HepG2 (cell line): ENCODE data around the gene TOPORS. TPM values are rescaled to one million over a fixed set of nuclear protein-coding genes. Genes with fewer than 3 reads are reported as not detected.

Experiments used
- ATAC-seq: fragments of 200-7000 bp; cut with Tn5 transposase; 3 replicates; pipeline ENCODE4 v1.9.1; 2020; ENCODE audit warnings: mild to moderate bottlenecking, moderate library complexity
- BruUV-seq: library from RNA; stranded (reverse); fragments of 400-500 nt; replicated peaks from 2 replicates; lab custom pipeline; 2021; lab: Mats Ljungman, UMichigan
- CTCF ChIA-PET: fragments of 300-600 bp; formaldehyde crosslinking; extraction: SDS; loops from one replicate; lab custom pipeline; 2021; ENCODE audit warnings: low total read pairs, inconsistent platforms, low intra/inter-chr PET ratio; lab: Yijun Ruan, JAX
- POLR2A ChIA-PET: fragments of 350-600 bp; sonication (Branson Sonifier 250); formaldehyde crosslinking; loops from one replicate; lab custom pipeline; 2020; ENCODE audit warnings: antibody characterized with exemption, inconsistent platforms; lab: Yijun Ruan, JAX
- DNase-seq: peaks from one replicate; pipeline ENCODE4 v3.0.0-alpha.2; 2015; ENCODE audit warnings: low spot score
- FAIRE-seq: peaks from 3 replicates; lab custom pipeline; 2011; peaks lifted over from hg19 to GRCh38; lab: Jason Lieb, UNC
- H2AFZ ChIP-seq: one replicate; pipeline ENCODE4 v1.6.1; 2011; ENCODE audit warnings: low read length, inconsistent platforms
- H3K27ac ChIP-seq: fragments of 300-600 bp; 3 replicates; pipeline ENCODE4 v1.8.0; 2011; ENCODE audit warnings: mixed run types, mild to moderate bottlenecking, mixed read lengths, low read length, inconsistent platforms; ENCODE audit not compliant: insufficient read depth; ENCODE audit errors: extremely low read length
- H3K27me3 ChIP-seq, 2 experiments: fragments of 200-600 bp in 1 of 2; 2 replicates in 1 of 2; 3 replicates in 1 of 2; pipeline versions ENCODE4 v1.6.0 to v1.8.0; 2011; ENCODE audit warnings: low read length in 2 of 2, mild to moderate bottlenecking in 2 of 2, moderate library complexity in 2 of 2, inconsistent platforms in 1 of 2; ENCODE audit not compliant: insufficient read depth in 2 of 2, control insufficient read depth in 1 of 2
- H3K36me3 ChIP-seq, 2 experiments: fragments of 200-600 bp in 1 of 2; replicated peaks in 1 of 2; 2 replicates in 1 of 2; 3 replicates in 1 of 2; pipeline versions ENCODE4 v1.5.1 to v1.8.0; 2011; ENCODE audit warnings: low read length in 2 of 2, inconsistent platforms in 1 of 2; ENCODE audit not compliant: insufficient read depth in 2 of 2, control insufficient read depth in 1 of 2
- H3K4me1 ChIP-seq: 2 replicates; pipeline ENCODE4 v1.5.1; 2012; ENCODE audit warnings: low read length, inconsistent platforms; ENCODE audit not compliant: insufficient read depth
- H3K4me2 ChIP-seq: 2 replicates; pipeline ENCODE4 v1.6.0; 2011; ENCODE audit warnings: low read depth, low read length, inconsistent platforms
- H3K4me3 ChIP-seq, 3 experiments: fragments of 200-600 bp in 1 of 3; sonication (generic), shearing (Covaris generic) in 1 of 3; replicated peaks in 1 of 3; 2 replicates each; pipeline ENCODE4 v1.5.1; 2011 to 2016; ENCODE audit warnings: low read length in 3 of 3, inconsistent platforms in 2 of 3, low read depth in 2 of 3, mild to moderate bottlenecking in 2 of 3, control low read depth in 1 of 3, mixed read lengths in 1 of 3; ENCODE audit not compliant: insufficient read depth in 1 of 3
- H3K79me2 ChIP-seq: one replicate; pipeline ENCODE4 v1.6.1; 2011; ENCODE audit warnings: low read length, inconsistent platforms; ENCODE audit not compliant: insufficient read depth
- H3K9ac ChIP-seq: 2 replicates; pipeline ENCODE4 v1.6.0; 2011; ENCODE audit warnings: mild to moderate bottlenecking, low read depth, low read length, inconsistent platforms; ENCODE audit not compliant: insufficient read depth
- H3K9me3 ChIP-seq: 2 replicates; pipeline ENCODE4 v1.5.1; 2012; ENCODE audit warnings: mild to moderate bottlenecking, low read length
- H4K20me1 ChIP-seq: 2 replicates; pipeline ENCODE4 v1.6.0; 2011; ENCODE audit warnings: inconsistent platforms, mild to moderate bottlenecking, low read length, moderate library complexity; ENCODE audit not compliant: insufficient read depth
- ATM ChIP-seq: fragments of 450-650 bp; IDR thresholded peaks from 2 replicates; pipeline ENCODE4 v1.7.1; 2017; ENCODE audit warnings: mild to moderate bottlenecking, borderline replicate concordance
- ATRX ChIP-seq: sonication (generic); formaldehyde crosslinking; IDR thresholded peaks from 2 replicates; pipeline ENCODE4 v1.4.0; 2020; ENCODE audit warnings: missing genetic modification reagents, borderline replicate concordance
- FOXO1 ChIP-seq: sonication (generic); formaldehyde crosslinking; IDR thresholded peaks from 2 replicates; pipeline ENCODE4 v1.4.0; 2020; ENCODE audit warnings: missing genetic modification reagents
- GFI1 ChIP-seq: sonication (generic); formaldehyde crosslinking; IDR thresholded peaks from 2 replicates; pipeline ENCODE4 v1.5.0; 2020; ENCODE audit warnings: missing genetic modification reagents, mild to moderate bottlenecking, borderline replicate concordance
- HNRNPH1 ChIP-seq: fragments of 200-400 bp; formaldehyde crosslinking; optimal IDR thresholded peaks from 2 replicates; pipeline ENCODE3; 2017; ENCODE audit warnings: mild to moderate bottlenecking, low read depth, low read length
- ISL2 ChIP-seq: sonication (generic); formaldehyde crosslinking; IDR thresholded peaks from 2 replicates; pipeline ENCODE4 v1.5.0; 2020; ENCODE audit warnings: missing genetic modification reagents
- JARID2 ChIP-seq: sonication (generic); formaldehyde crosslinking; IDR thresholded peaks from 2 replicates; pipeline ENCODE4 v1.8.1; 2023; ENCODE audit warnings: missing genetic modification reagents, inconsistent platforms; ENCODE audit not compliant: insufficient replicate concordance
- LBX2 ChIP-seq: sonication (generic); formaldehyde crosslinking; IDR thresholded peaks from 2 replicates; pipeline ENCODE4 v1.5.0; 2020; ENCODE audit warnings: missing genetic modification reagents, mild to moderate bottlenecking, borderline replicate concordance
- MIER3 ChIP-seq: IDR thresholded peaks from 2 replicates; pipeline ENCODE4 v1.6.1; 2016; ENCODE audit warnings: missing compliant biosample characterization, borderline replicate concordance
- NFE2L2 ChIP-seq: fragments of 150-350 bp; IDR thresholded peaks from 2 replicates; pipeline ENCODE4 v1.6.1; 2014; ENCODE audit warnings: low read length
- RAD21 ChIP-seq: fragments of 450-650 bp; formaldehyde crosslinking; IDR thresholded peaks from 2 replicates; pipeline ENCODE4 v1.5.0; 2020; ENCODE audit warnings: mild to moderate bottlenecking
- SIN3A ChIP-seq: IDR thresholded peaks from 2 replicates; pipeline ENCODE4 v1.6.1; 2011; ENCODE audit warnings: low read depth, mild to moderate bottlenecking, control low read depth, low read length, borderline replicate concordance
- STAG1 ChIP-seq: sonication (generic); formaldehyde crosslinking; IDR thresholded peaks from 2 replicates; pipeline ENCODE4 v1.4.0; 2020; ENCODE audit warnings: missing genetic modification reagents
- ZFX ChIP-seq: sonication (generic); formaldehyde crosslinking; IDR thresholded peaks from 2 replicates; pipeline ENCODE4 v1.4.0; 2020; ENCODE audit warnings: mild to moderate bottlenecking, low read depth, missing genetic modification reagents, moderate library complexity
- ZNF160 ChIP-seq: sonication (generic); formaldehyde crosslinking; IDR thresholded peaks from 2 replicates; pipeline ENCODE4 v1.8.0; 2022; ENCODE audit warnings: mild to moderate bottlenecking, inconsistent platforms, missing genetic modification reagents
- ZNF296 ChIP-seq: sonication (generic); formaldehyde crosslinking; conservative IDR thresholded peaks from 2 replicates; pipeline ENCODE4 v1.5.0; 2020; ENCODE audit warnings: mild to moderate bottlenecking, missing genetic modification reagents
- ZNF34 ChIP-seq: sonication (generic); formaldehyde crosslinking; IDR thresholded peaks from 2 replicates; pipeline ENCODE4 v1.4.0; 2020; ENCODE audit warnings: mild to moderate bottlenecking, missing genetic modification reagents, borderline replicate concordance
- ZNF343 ChIP-seq: sonication (generic); formaldehyde crosslinking; IDR thresholded peaks from 2 replicates; pipeline ENCODE4 v1.4.0; 2020; ENCODE audit warnings: mild to moderate bottlenecking, missing genetic modification reagents
- ZNF556 ChIP-seq: sonication (generic); formaldehyde crosslinking; IDR thresholded peaks from 2 replicates; pipeline ENCODE4 v1.4.0; 2020; ENCODE audit warnings: mild to moderate bottlenecking, missing genetic modification reagents, borderline replicate concordance
- ZNF761 ChIP-seq: sonication (generic); formaldehyde crosslinking; conservative IDR thresholded peaks from 2 replicates; pipeline ENCODE4 v1.4.0; 2020; ENCODE audit warnings: mild to moderate bottlenecking, missing genetic modification reagents
- WGBS: methylation state at CpG from one replicate; pipeline ENCODE4 v1.1.6; 2017; ENCODE audit warnings: low lambda C conversion rate; 5-methylcytosine and 5-hydroxymethylcytosine counted together
- in situ Hi-C: cut with HindIII; loops from 2 replicates; pipeline ENCODE4 v1.10.0; 2017; ENCODE audit warnings: low pct_unique_long_range_greater_than_20kb; ENCODE audit not compliant: extremely low pct_ligation_motif_present
- intact Hi-C: fragments of 100-400 bp; cut with micrococcal nuclease; formaldehyde crosslinking; loops from one replicate; pipeline ENCODE4 v1.10.0; 2022; ENCODE audit not compliant: unreplicated experiment
- polyA plus RNA-seq, 8 experiments: library from polyadenylated mRNA; depleted of rRNA in 3 of 8; stranded (reverse) in 7 of 8; unstranded in 1 of 8; fragments of >200 nt; fragmentation: Illumina TruSeq in 4 of 8; extraction: Trizol in 4 of 8; gene quantifications; 2 replicates each; pipeline versions ENCODE4 v1.2.1 to v1.2.3, GENCODE V29; 2011 to 2016; ENCODE audit warnings: low read depth in 4 of 8, missing spikeins in 1 of 8, mixed read lengths in 1 of 8; ENCODE audit not compliant: insufficient read depth in 1 of 8
- total RNA-seq, 5 experiments: library from RNA; depleted of rRNA; stranded (reverse); fragments of >200 nt; fragmentation: Illumina TruSeq; extraction: Trizol; gene quantifications; 2 replicates each; pipeline ENCODE4 v1.2.3, GENCODE V29; 2016; ENCODE audit warnings: low read depth in 1 of 5

Gene TOPORS
- total and polyA plus RNA-seq, 2 of the 13 experiments (the other 11 are each of a cell fraction or from before 2014, with no cell fraction given): 6.8 to 19.6 TPM

DNA sequence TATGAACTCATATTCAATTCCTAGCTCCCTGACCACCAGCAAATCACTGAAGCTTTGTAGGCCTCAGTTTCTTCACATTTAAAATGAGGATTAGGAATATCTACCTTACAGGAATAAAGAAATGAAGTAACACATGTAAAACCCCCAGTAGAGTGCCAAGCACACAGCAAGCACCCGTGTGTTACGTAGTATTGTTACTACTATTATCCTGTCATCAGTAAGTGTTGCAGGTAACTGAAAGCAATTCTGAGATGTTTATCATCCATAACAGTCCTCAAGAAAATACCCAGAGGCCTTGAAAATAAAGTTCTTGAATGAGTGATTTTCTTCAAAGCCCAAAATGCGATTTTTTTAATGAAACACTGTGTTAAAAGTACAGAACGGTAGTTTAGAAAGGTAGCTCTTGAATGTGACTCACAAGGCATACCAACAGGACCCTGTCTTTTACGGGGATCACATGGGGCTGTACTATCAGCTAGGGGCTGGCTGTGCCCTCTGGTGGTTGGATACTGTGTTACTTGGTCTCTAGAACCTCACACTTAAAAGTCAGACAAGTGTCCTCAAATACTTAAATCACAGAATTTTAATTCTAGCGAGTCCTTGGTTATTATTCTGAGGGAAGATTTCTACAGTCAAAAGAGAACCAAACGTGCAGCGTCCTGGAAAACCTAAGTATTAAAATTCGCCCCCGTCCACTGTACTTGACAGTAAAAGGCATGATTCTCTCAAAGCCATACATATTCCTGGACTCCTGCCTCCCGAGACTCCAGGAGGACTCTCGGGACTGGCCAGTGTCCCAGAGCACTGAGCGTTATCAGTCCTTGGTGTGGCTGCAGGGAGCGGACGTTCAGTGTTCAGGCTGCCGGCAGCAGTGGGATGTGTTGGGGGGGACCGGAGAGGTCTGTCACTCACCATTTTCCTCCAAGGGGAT lies 19.8 kb upstream of the TOPORS start (continued):
- TF ChIP-seq STAG1 (peak; percentile 69), RAD21 (CRISPR knock-in tag) (peak; percentile 26; the same call in 1 of the 2 replicates), ISL2 (CRISPR knock-in tag) (no peak), MIER3 (CRISPR knock-in tag) (no peak), ZFX (CRISPR knock-in tag) (no peak), SIN3A (peak; percentile 62), ZNF296 (CRISPR knock-in tag) (no peak), NFE2L2 (no peak), FOXO1 (CRISPR knock-in tag) (no peak), ATRX (CRISPR knock-in tag) (no peak), ZNF761 (CRISPR knock-in tag) (no peak), ZNF34 (CRISPR knock-in tag) (no peak), ZNF343 (CRISPR knock-in tag) (no peak), JARID2 (CRISPR knock-in tag) (no peak)

DNA sequence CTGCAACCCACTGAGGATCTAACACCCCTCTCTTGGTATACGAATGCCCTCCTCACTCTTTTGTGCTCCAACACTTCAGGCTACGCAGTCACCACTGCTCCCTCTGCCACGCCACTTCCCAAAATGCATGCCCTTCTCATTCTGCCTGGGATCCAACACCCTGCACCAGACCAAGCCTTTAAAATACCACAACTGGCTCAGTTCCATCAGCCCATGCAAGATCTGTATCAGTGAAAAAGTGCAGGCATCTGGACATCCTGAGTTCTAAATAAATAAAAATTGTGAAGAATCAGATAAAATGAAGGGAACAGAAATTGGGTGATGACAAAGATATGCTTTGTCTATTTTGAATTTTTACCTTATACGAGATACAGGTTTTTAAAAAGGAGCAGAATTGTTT lies 17.9 kb upstream of the TOPORS start:
- H2AFZ ChIP-seq: no peak overlapping the region
- WGBS: 98% methylated on average over 4 of the region's 4 CpGs
- H3K27ac ChIP-seq: no peak overlapping the region
- H3K4me1 ChIP-seq: peaks cover 24% of the 10 kb centered on the region
- intact Hi-C loops: no loop called here
- H3K4me2 ChIP-seq: no peak overlapping the region
- H3K9me3 ChIP-seq: no peaks in the 10 kb centered on the region
- H3K36me3 ChIP-seq: peaks cover 7 to 34% of the 10 kb centered on the region in 2 experiments; a peak in 4 of 5 replicates
- ChIA-PET POLR2A (no interaction called here), CTCF (interaction anchor here (1.2 kb wide), 1 partner anchor 191 kb away, joined by 4 read pairs; no protein-coding TSS in a partner anchor)
- DNase-seq (no peak), ATAC-seq (no peak), FAIRE-seq (no peak)
- H4K20me1 ChIP-seq: no peaks in the 10 kb centered on the region
- in situ Hi-C loops: loop anchor here (5.0 kb wide), 1 partner anchor 188 kb away; the partner anchor contains the start of gene ACO1
- no peak overlapping the region for H3K9ac ChIP-seq
- no TSS peak for BruUV-seq
- H3K27me3 ChIP-seq: no peaks in the 10 kb centered on the region; a peak in 1 of 5 replicates
- H3K79me2 ChIP-seq: peaks cover 32% of the 10 kb centered on the region
- H3K4me3 ChIP-seq: no peak overlapping the region
- no peak for TF ChIP-seq ATM
- TF ChIP-seq HNRNPH1: no peak
- TF ChIP-seq ZNF556: no peak
- no peak for TF ChIP-seq LBX2 (CRISPR knock-in tag)
- TF ChIP-seq ZNF160 (CRISPR knock-in tag): no peak
- no peak for TF ChIP-seq GFI1
